HG03025 (cell line): Measurements from ENCODE around the gene KRTAP3-3.

Experiments
- ATAC-seq: cut with Tn5 transposase; IDR thresholded peaks from one replicate; pipeline ENCODE4 v1.9.1; 2021; ENCODE audit warnings: mild to moderate bottlenecking, moderate library complexity; ENCODE audit not compliant: unreplicated experiment, low FRiP score

The KRTAP3-3 gene

GRCh38 chr17:40962059-40962561 lies 31.9 kb downstream of the KRTAP3-3 start:
- ATAC-seq = no peak

- no peak for ATAC-seq
These were observed 32.4 kb downstream of the KRTAP3-3 start for GRCh38 chr17:40961591-40961990.

- ATAC-seq = no peak
These were observed 33.8 kb downstream of the KRTAP3-3 start for GRCh38 chr17:40960144-40960543.

GRCh38 chr17:40958086-40958953 lies 35.6 kb downstream of the KRTAP3-3 start:
- no peak for ATAC-seq

GRCh38 chr17:40956401-40957254 lies 37.3 kb downstream of the KRTAP3-3 start:
- ATAC-seq = no peak

- no peak for ATAC-seq
These were observed 40.1 kb downstream of the KRTAP3-3 start for GRCh38 chr17:40953881-40954280.

GRCh38 chr17:40952661-40953060 lies 41.3 kb downstream of the KRTAP3-3 start:
- ATAC-seq = no peak

- ATAC-seq = no peak
These were observed 41.8 kb downstream of the KRTAP3-3 start for GRCh38 chr17:40952154-40952553.

- ATAC-seq = no peak
These were observed 42.8 kb downstream of the KRTAP3-3 start for GRCh38 chr17:40951011-40951622.

GRCh38 chr17:40950176-40950575 lies 43.8 kb downstream of the KRTAP3-3 start:
- ATAC-seq = no peak

GRCh38 chr17:40949418-40949817 lies 44.5 kb downstream of the KRTAP3-3 start:
- no peak for ATAC-seq

- no peak for ATAC-seq
These were observed 46.0 kb downstream of the KRTAP3-3 start for GRCh38 chr17:40947929-40948328.

- no peak for ATAC-seq
These were observed 48.5 kb downstream of the KRTAP3-3 start for GRCh38 chr17:40945414-40945813.

GRCh38 chr17:40944531-40944930 lies 49.4 kb downstream of the KRTAP3-3 start:
- no peak for ATAC-seq
